IMR-90 (cell line): Measurements from ENCODE around the gene RPS3A. TPM values are rescaled to one million over a fixed set of nuclear protein-coding genes. Genes with fewer than 3 reads are reported as not detected.

Source experiments
- ATAC-seq: fragments of 200-7000 bp; cut with Tn5 transposase; 2 replicates; pipeline ENCODE4 v1.9.1; 2020; ENCODE audit warnings: low read depth, mild to moderate bottlenecking, moderate library complexity
- BruUV-seq: library from RNA; stranded (reverse); fragments of 400-500 nt; replicated peaks from 2 replicates; lab custom pipeline; 2021; lab: Mats Ljungman, UMichigan
- CTCF ChIA-PET: fragments of 300-600 bp; formaldehyde crosslinking; extraction: SDS; loops from one replicate; lab custom pipeline; 2021; ENCODE audit warnings: antibody characterized with exemption; lab: Yijun Ruan, JAX
- POLR2A ChIA-PET: fragments of 300-600 bp; sonication (Branson Sonifier 250); formaldehyde crosslinking; loops from one replicate; lab custom pipeline; 2022; ENCODE audit warnings: antibody characterized with exemption; ENCODE audit not compliant: unreplicated experiment; lab: Charles Lee
- DNase-seq: peaks from one replicate; pipeline ENCODE4 v3.0.0; 2013
- H2AFZ ChIP-seq: replicated peaks from 2 replicates; pipeline ENCODE3; 2013; ENCODE audit warnings: low read length, mild to moderate bottlenecking; ENCODE audit not compliant: poor library complexity
- H2AK5ac ChIP-seq: 2 replicates; pipeline ENCODE4 v1.6.1; 2013; ENCODE audit warnings: low read depth, low read length, inconsistent platforms
- H2AK9ac ChIP-seq: replicated peaks from 2 replicates; pipeline ENCODE3; 2013; ENCODE audit warnings: mild to moderate bottlenecking, low read depth, low read length, moderate library complexity; ENCODE audit not compliant: poor library complexity
- H2BK120ac ChIP-seq: 2 replicates; pipeline ENCODE4 v1.6.1; 2013; ENCODE audit warnings: low read depth, low read length, inconsistent platforms
- H2BK15ac ChIP-seq: 3 replicates; pipeline ENCODE4 v1.6.1; 2013; ENCODE audit warnings: low read depth, low read length, inconsistent platforms
- H2BK20ac ChIP-seq: 2 replicates; pipeline ENCODE4 v1.6.1; 2013; ENCODE audit warnings: low read depth, mild to moderate bottlenecking, inconsistent platforms, low read length, moderate library complexity
- H2BK5ac ChIP-seq: 2 replicates; pipeline ENCODE4 v1.6.1; 2013; ENCODE audit warnings: mild to moderate bottlenecking, low read depth, low read length, inconsistent platforms; ENCODE audit not compliant: poor library complexity, severe bottlenecking
- H3K14ac ChIP-seq: replicated peaks from 2 replicates; pipeline ENCODE4 v1.6.1; 2013; ENCODE audit warnings: low read depth, low read length, inconsistent platforms
- H3K18ac ChIP-seq: 2 replicates; pipeline ENCODE4 v1.6.1; 2013; ENCODE audit warnings: low read depth, low read length, control low read depth
- H3K23ac ChIP-seq: 2 replicates; pipeline ENCODE4 v1.6.1; 2013; ENCODE audit warnings: low read depth, low read length, inconsistent platforms
- H3K27ac ChIP-seq: 2 replicates; pipeline ENCODE4 v1.5.1; 2013; ENCODE audit warnings: mild to moderate bottlenecking, control low read depth, low read length; ENCODE audit not compliant: insufficient read depth
- H3K27me3 ChIP-seq: 2 replicates; pipeline ENCODE4 v1.6.1; 2013; ENCODE audit warnings: low read length; ENCODE audit not compliant: control insufficient read depth, insufficient read depth
- H3K36me3 ChIP-seq: 2 replicates; pipeline ENCODE4 v1.6.1; 2013; ENCODE audit warnings: low read length, mixed read lengths; ENCODE audit not compliant: control insufficient read depth, insufficient read depth
- H3K4ac ChIP-seq: 2 replicates; pipeline ENCODE4 v1.6.1; 2013; ENCODE audit warnings: low read depth, low read length, inconsistent platforms
- H3K4me1 ChIP-seq: 2 replicates; pipeline ENCODE4 v1.6.1; 2013; ENCODE audit warnings: low read length, mixed read lengths; ENCODE audit not compliant: control insufficient read depth, insufficient read depth
- H3K4me2 ChIP-seq: 2 replicates; pipeline ENCODE4 v1.6.1; 2013; ENCODE audit warnings: low read depth, mild to moderate bottlenecking, control low read depth, low read length, moderate library complexity
- H3K4me3 ChIP-seq: 2 replicates; pipeline ENCODE4 v1.5.1; 2013; ENCODE audit warnings: low read depth, mild to moderate bottlenecking, control low read depth, low read length, moderate library complexity; ENCODE audit not compliant: insufficient read depth
- H3K56ac ChIP-seq: 2 replicates; pipeline ENCODE4 v1.6.1; 2013; ENCODE audit warnings: low read length, inconsistent platforms; ENCODE audit not compliant: insufficient read depth; ENCODE audit errors: extremely low read depth
- H3K79me1 ChIP-seq, 2 experiments: 2 replicates each; pipeline ENCODE4 v1.6.1; 2013; ENCODE audit warnings: low read length in 2 of 2, inconsistent platforms in 1 of 2, low read depth in 1 of 2
- H3K9ac ChIP-seq: 2 replicates; pipeline ENCODE4 v1.6.1; 2013; ENCODE audit warnings: low read depth, low read length, control low read depth
- H3K9me1 ChIP-seq: 2 replicates; pipeline ENCODE4 v1.6.1; 2013; ENCODE audit warnings: low read length, inconsistent platforms; ENCODE audit not compliant: insufficient read depth
- H3K9me3 ChIP-seq: 2 replicates; pipeline ENCODE4 v1.6.1; 2013; ENCODE audit warnings: low read length; ENCODE audit not compliant: control insufficient read depth, insufficient read depth
- H4K20me1 ChIP-seq: 2 replicates; pipeline ENCODE4 v1.6.1; 2013; ENCODE audit warnings: low read length, inconsistent platforms; ENCODE audit not compliant: insufficient read depth
- H4K5ac ChIP-seq: 2 replicates; pipeline ENCODE4 v1.6.1; 2013; ENCODE audit warnings: mild to moderate bottlenecking, low read depth, low read length, control low read depth
- H4K8ac ChIP-seq, 2 experiments: 2 replicates each; pipeline ENCODE4 v1.6.1; 2013; ENCODE audit warnings: low read depth in 2 of 2, low read length in 2 of 2, control low read depth in 1 of 2, inconsistent platforms in 1 of 2
- H4K91ac ChIP-seq: 2 replicates; pipeline ENCODE4 v1.6.1; 2013; ENCODE audit warnings: low read depth, low read length, inconsistent platforms; ENCODE audit not compliant: insufficient read depth
- BHLHE40 ChIP-seq: fragments of 150-350 bp; IDR thresholded peaks from 2 replicates; pipeline ENCODE4 v1.6.1; 2016; ENCODE audit warnings: mild to moderate bottlenecking, low read depth, low read length
- FOS ChIP-seq: fragments of 150-350 bp; IDR thresholded peaks from 2 replicates; pipeline ENCODE4 v1.6.1; 2016; ENCODE audit warnings: low read depth, low read length
- MAFK ChIP-seq: IDR thresholded peaks from 2 replicates; pipeline ENCODE4 v1.6.1; 2012; ENCODE audit warnings: low read depth, low read length, improper control_type of control experiment
- MAZ ChIP-seq: IDR thresholded peaks from 2 replicates; pipeline ENCODE4 v1.6.1; 2012; ENCODE audit warnings: low read depth, mild to moderate bottlenecking, low read length, improper control_type of control experiment, moderate library complexity, borderline replicate concordance
- MXI1 ChIP-seq: IDR thresholded peaks from 2 replicates; pipeline ENCODE4 v1.6.1; 2012; ENCODE audit warnings: low read depth, mild to moderate bottlenecking, low read length, moderate library complexity, borderline replicate concordance
- NFE2L2 ChIP-seq: fragments of 150-350 bp; IDR thresholded peaks from 2 replicates; pipeline ENCODE4 v1.6.1; 2016; ENCODE audit warnings: low read depth, mild to moderate bottlenecking, low read length
- POLR2A ChIP-seq: IDR thresholded peaks from 2 replicates; pipeline ENCODE4 v1.6.1; 2012; ENCODE audit warnings: mild to moderate bottlenecking, low read depth, low read length
- RAD21 ChIP-seq: IDR thresholded peaks from 2 replicates; pipeline ENCODE4 v1.6.1; 2012; ENCODE audit warnings: low read length, improper control_type of control experiment
- RCOR1 ChIP-seq: IDR thresholded peaks from 2 replicates; pipeline ENCODE4 v1.6.1; 2012; ENCODE audit warnings: mild to moderate bottlenecking, low read length, improper control_type of control experiment; ENCODE audit not compliant: insufficient replicate concordance
- RFX5 ChIP-seq: IDR thresholded peaks from 2 replicates; pipeline ENCODE4 v1.8.0; 2012; ENCODE audit warnings: low read depth, mild to moderate bottlenecking, low read length, moderate library complexity
- SMC3 ChIP-seq: fragments of 150-350 bp; IDR thresholded peaks from 2 replicates; pipeline ENCODE4 v1.6.1; 2016; ENCODE audit warnings: low read depth, mild to moderate bottlenecking, antibody characterized with exemption, low read length, moderate library complexity
- USF2 ChIP-seq: fragments of 150-350 bp; IDR thresholded peaks from 2 replicates; pipeline ENCODE4 v1.6.1; 2017; ENCODE audit warnings: mild to moderate bottlenecking, antibody characterized with exemption, low read length, low read depth
- WGBS, 2 experiments: methylation state at CpG; one replicate each; pipeline versions ENCODE4 v1.1.5 to v1.1.7; 2013; ENCODE audit warnings: missing lambda C conversion rate in 2 of 2; ENCODE audit not compliant: insufficient read length in 1 of 2; ENCODE audit errors: extremely low coverage in 2 of 2; 5-methylcytosine and 5-hydroxymethylcytosine counted together
- dilution Hi-C: fragments of 300-500 bp; cut with HindIII; formaldehyde crosslinking; loops from one replicate; pipeline ENCODE4 v1.14.3; 2018; ENCODE audit warnings: low sequenced_read_pairs; ENCODE audit not compliant: unreplicated experiment
- in situ Hi-C: fragments of 300-500 bp; cut with MboI; formaldehyde crosslinking; loops from 3 replicates; pipeline ENCODE4 v1.14.3; 2019; ENCODE audit warnings: low sequenced_read_pairs, inconsistent platforms, mixed read lengths
- intact Hi-C: fragments of 100-400 bp; cut with micrococcal nuclease; formaldehyde crosslinking; loops from 2 replicates; pipeline ENCODE4 v1.10.0; 2022
- polyA plus RNA-seq, 3 experiments: library from polyadenylated mRNA; depleted of rRNA; stranded (reverse); fragments of >200 nt; gene quantifications; 2 replicates each; pipeline ENCODE4 v1.2.3, GENCODE V29; 2012; ENCODE audit warnings: low replicate concordance in 1 of 3
- total RNA-seq: library from RNA; depleted of rRNA; stranded (reverse); fragments of >200 nt; gene quantifications from 2 replicates; pipeline ENCODE4 v1.2.3, GENCODE V29; 2012
- TF ChIP-seq, protein P1 (sequence below): conservative IDR thresholded peaks from 2 replicates; pipeline ENCODE4 v1.5.1; 2012; ENCODE audit warnings: mild to moderate bottlenecking, low read depth, low read length, improper control_type of control experiment
- TF ChIP-seq, protein P2 (sequence below): fragments of 150-350 bp; IDR thresholded peaks from 2 replicates; pipeline ENCODE4 v1.6.1; 2016; ENCODE audit warnings: low read depth, mild to moderate bottlenecking, low read length, moderate library complexity, borderline replicate concordance

The RPS3A gene
- total and polyA plus RNA-seq, 2 of the 4 experiments (the other 2 are of a cell fraction), result 1,618 to 1,729 TPM

GRCh38 chr4:151153585-151153984 is 54.2 kb downstream of the RPS3A start:
- ChIA-PET POLR2A (no interaction called here), CTCF (no interaction called here)
- WGBS, 2 experiments, result no CpG with 5 or more reads among the region's 2 CpGs
- Histone ChIP-seq H2BK120ac (no peak overlapping the region), H3K4me1 (no peaks in the 10 kb centered on the region), H2AFZ (no peak overlapping the region), H2AK5ac (no peak overlapping the region), H3K36me3 (0 out of 2 replicates have a peak, but pooled peaks cover 1% of the 10 kb centered on the region), H3K14ac (no peak overlapping the region), H3K23ac (no peak overlapping the region), H2BK15ac (no peak overlapping the region), H3K27ac (no peak overlapping the region), H3K79me1 (no peaks in the 10 kb centered on the region), H4K20me1 (no peaks in the 10 kb centered on the region), H3K9me3 (no peaks in the 10 kb centered on the region), H3K27me3 (no peaks in the 10 kb centered on the region), H4K5ac (no peak overlapping the region), H4K8ac (no peak overlapping the region), H3K9ac (no peak overlapping the region), H2AK9ac (no peak overlapping the region), H3K4me2 (no peak overlapping the region), H3K4ac (no peak overlapping the region), H3K56ac (no peak overlapping the region), H2BK5ac (no peak overlapping the region), H4K91ac (no peak overlapping the region), H3K4me3 (no peak overlapping the region), H3K9me1 (no peaks in the 10 kb centered on the region), H3K18ac (no peak overlapping the region), H2BK20ac (no peak overlapping the region)
- TF ChIP-seq NFE2L2 (no peak), RFX5 (no peak), FOS (no peak), BHLHE40 (no peak), USF2 (no peak), POLR2A (no peak), RAD21 (no peak), MAFK (no peak), MAZ (no peak), RCOR1 (no peak), MXI1 (no peak), SMC3 (no peak)
- TF ChIP-seq, protein P1, sequence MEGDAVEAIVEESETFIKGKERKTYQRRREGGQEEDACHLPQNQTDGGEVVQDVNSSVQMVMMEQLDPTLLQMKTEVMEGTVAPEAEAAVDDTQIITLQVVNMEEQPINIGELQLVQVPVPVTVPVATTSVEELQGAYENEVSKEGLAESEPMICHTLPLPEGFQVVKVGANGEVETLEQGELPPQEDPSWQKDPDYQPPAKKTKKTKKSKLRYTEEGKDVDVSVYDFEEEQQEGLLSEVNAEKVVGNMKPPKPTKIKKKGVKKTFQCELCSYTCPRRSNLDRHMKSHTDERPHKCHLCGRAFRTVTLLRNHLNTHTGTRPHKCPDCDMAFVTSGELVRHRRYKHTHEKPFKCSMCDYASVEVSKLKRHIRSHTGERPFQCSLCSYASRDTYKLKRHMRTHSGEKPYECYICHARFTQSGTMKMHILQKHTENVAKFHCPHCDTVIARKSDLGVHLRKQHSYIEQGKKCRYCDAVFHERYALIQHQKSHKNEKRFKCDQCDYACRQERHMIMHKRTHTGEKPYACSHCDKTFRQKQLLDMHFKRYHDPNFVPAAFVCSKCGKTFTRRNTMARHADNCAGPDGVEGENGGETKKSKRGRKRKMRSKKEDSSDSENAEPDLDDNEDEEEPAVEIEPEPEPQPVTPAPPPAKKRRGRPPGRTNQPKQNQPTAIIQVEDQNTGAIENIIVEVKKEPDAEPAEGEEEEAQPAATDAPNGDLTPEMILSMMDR, result no peak
- TF ChIP-seq, protein P2, sequence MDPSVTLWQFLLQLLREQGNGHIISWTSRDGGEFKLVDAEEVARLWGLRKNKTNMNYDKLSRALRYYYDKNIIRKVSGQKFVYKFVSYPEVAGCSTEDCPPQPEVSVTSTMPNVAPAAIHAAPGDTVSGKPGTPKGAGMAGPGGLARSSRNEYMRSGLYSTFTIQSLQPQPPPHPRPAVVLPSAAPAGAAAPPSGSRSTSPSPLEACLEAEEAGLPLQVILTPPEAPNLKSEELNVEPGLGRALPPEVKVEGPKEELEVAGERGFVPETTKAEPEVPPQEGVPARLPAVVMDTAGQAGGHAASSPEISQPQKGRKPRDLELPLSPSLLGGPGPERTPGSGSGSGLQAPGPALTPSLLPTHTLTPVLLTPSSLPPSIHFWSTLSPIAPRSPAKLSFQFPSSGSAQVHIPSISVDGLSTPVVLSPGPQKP, result no peak
- intact Hi-C loops (no loop called here), in situ Hi-C loops (no loop called here), dilution Hi-C loops (no loop called here)
- BruUV-seq, result no TSS peak
- ATAC-seq, result no peak
- no peak for DNase-seq
